ENCODE data around the gene EIF2B2. TPM values are rescaled to one million over a fixed set of nuclear protein-coding genes. Genes with fewer than 3 reads are reported as not detected.

The EIF2B2 gene
- total and polyA plus RNA-seq, 2 of the 13 experiments (the other 11 are each of a cell fraction or from before 2014, with no cell fraction given), result 54.4 to 78.6 TPM

DNA sequence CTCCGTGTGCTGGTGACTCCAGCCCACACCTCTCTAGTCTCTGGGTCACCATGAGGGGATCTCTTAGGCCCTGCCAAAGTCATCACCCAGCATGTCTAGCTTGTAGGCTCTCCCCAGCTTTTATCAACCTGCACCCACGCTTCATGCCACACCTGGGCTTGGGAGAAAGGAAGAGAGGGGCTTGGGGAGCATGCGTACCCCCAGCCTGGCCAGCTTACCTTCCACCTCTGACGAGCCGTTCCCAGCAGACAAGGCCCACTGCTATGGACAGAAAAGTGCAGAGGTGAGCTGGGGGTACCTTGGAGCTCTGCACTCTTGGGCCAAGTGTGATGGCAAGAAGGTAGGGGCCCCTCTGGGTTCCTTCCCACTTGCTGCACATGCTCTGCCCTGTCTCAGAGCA lies 49.0 kb upstream of the EIF2B2 start (continued):
- TF ChIP-seq, protein P1, sequence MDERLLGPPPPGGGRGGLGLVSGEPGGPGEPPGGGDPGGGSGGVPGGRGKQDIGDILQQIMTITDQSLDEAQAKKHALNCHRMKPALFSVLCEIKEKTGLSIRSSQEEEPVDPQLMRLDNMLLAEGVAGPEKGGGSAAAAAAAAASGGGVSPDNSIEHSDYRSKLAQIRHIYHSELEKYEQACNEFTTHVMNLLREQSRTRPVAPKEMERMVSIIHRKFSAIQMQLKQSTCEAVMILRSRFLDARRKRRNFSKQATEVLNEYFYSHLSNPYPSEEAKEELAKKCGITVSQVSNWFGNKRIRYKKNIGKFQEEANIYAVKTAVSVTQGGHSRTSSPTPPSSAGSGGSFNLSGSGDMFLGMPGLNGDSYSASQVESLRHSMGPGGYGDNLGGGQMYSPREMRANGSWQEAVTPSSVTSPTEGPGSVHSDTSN (CRISPR knock-in tag; IDR thresholded peaks at IDR 0.05), result no peak
- TF ChIP-seq HCFC1 (IDR thresholded peaks at IDR 0.05; ENCODE audit: low read depth, low read length) (no peak), MED1 (CRISPR knock-in tag; IDR thresholded peaks at IDR 0.05) (no peak), ZNF30 (CRISPR knock-in tag; IDR thresholded peaks at IDR 0.05) (no peak), JUND (CRISPR knock-in tag; IDR thresholded peaks at IDR 0.05) (no peak), ZNF382 (CRISPR knock-in tag; IDR thresholded peaks at IDR 0.05; ENCODE audit: borderline replicate concordance) (no peak), GABPA (IDR thresholded peaks at IDR 0.05; ENCODE audit: low read depth, low read length) (no peak), GABPA (CRISPR knock-in tag; IDR thresholded peaks at IDR 0.05; ENCODE audit: low read depth) (no peak), RBM22 (optimal IDR thresholded peaks at IDR 0.05; ENCODE audit: low read length) (no peak), IRX3 (CRISPR knock-in tag; IDR thresholded peaks at IDR 0.05; ENCODE audit: borderline replicate concordance, low read depth) (no peak), MAFK (conservative IDR thresholded peaks at IDR 0.05 in 1 of 2, IDR thresholded peaks at IDR 0.05 in 1 of 2; ENCODE audit: low read length in 2 of 2) (no peak)
- TF ChIP-seq, protein P2, sequence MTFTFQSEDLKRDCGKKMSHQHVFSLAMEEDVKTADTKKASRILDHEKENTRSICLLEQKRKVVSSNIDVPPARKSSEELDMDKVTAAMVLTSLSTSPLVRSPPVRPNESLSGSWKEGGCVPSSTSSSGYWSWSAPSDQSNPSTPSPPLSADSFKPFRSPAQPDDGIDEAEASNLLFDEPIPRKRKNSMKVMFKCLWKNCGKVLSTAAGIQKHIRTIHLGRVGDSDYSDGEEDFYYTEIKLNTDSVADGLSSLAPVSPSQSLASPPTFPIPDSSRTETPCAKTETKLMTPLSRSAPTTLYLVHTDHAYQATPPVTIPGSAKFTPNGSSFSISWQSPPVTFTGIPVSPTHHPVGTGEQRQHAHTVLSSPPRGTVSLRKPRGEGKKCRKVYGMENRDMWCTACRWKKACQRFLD (CRISPR knock-in tag; IDR thresholded peaks at IDR 0.05; ENCODE audit: borderline replicate concordance), result no peak

Data from HepG2 (cell line).